Measurements from ENCODE around the gene PROCA1.

PROCA1 gene

GRCh38 chr17:28702752-28703150 lies 8.9 kb downstream of the PROCA1 start:
- H3K9me3 ChIP-seq (ENCODE audit: insufficient read depth, low read depth, low read length) = no peaks in the 10 kb centered on the region
- WGBS (ENCODE audit: extremely low coverage, insufficient coverage, insufficient read length) = no CpG with 5 or more reads among the region's 3 CpGs

GRCh38 chr17:28702026-28702751 lies 9.5 kb downstream of the PROCA1 start:
- no peak overlapping the region for H2BK5ac ChIP-seq (ENCODE audit: low read depth, low read length, poor library complexity)
- no peak overlapping the region for H3K4me2 ChIP-seq (ENCODE audit: low read length)
- no peak for DNase-seq
- peaks cover 71 to 86% of the 10 kb centered on the region in 2 experiments for H3K36me3 ChIP-seq (ENCODE audit: control insufficient read depth in 1 of 2, insufficient read depth in 2 of 2, low read length in 2 of 2)
- H4K12ac ChIP-seq (ENCODE audit: low read depth, low read length) = no peak overlapping the region
- H3K4ac ChIP-seq (ENCODE audit: low read depth, low read length) = no peak overlapping the region
- H3K27ac ChIP-seq (ENCODE audit: low read depth, low read length) = no peak overlapping the region
- H3K79me2 ChIP-seq (ENCODE audit: control insufficient read depth, insufficient read depth, low read length, poor library complexity) = no peaks in the 10 kb centered on the region
- H2AFZ ChIP-seq (ENCODE audit: insufficient read depth, low read length, poor library complexity) = no peak overlapping the region
- no peak overlapping the region for H4K91ac ChIP-seq (ENCODE audit: low read depth, low read length)
- H3K18ac ChIP-seq (ENCODE audit: low read length) = no peak overlapping the region
- no peak overlapping the region for H3K23ac ChIP-seq (ENCODE audit: low read length)
- no peaks in the 10 kb centered on the region for H3K4me1 ChIP-seq (ENCODE audit: control insufficient read depth in 1 of 2, insufficient read depth in 2 of 2, low read length in 2 of 2)
- no peak overlapping the region for H2BK12ac ChIP-seq (ENCODE audit: low read length)
- H4K8ac ChIP-seq (ENCODE audit: low read depth, low read length) = no peak overlapping the region
- no peak overlapping the region for H3K4me3 ChIP-seq (ENCODE audit: low read depth, low read length)
- no peak overlapping the region for H3K9ac ChIP-seq (ENCODE audit: low read length)
- H2AK5ac ChIP-seq (ENCODE audit: low read length) = no peak overlapping the region
- WGBS (ENCODE audit: extremely low coverage, insufficient coverage, insufficient read length) = no CpG with 5 or more reads among the region's 10 CpGs
- no peak overlapping the region for H2BK120ac ChIP-seq (ENCODE audit: insufficient read depth, low read length, poor library complexity)
- H3K9me3 ChIP-seq (ENCODE audit: insufficient read depth, low read depth, low read length) = no peaks in the 10 kb centered on the region
- no peaks in the 10 kb centered on the region for H3K79me1 ChIP-seq (ENCODE audit: low read length)
- no peak overlapping the region for H3K14ac ChIP-seq (ENCODE audit: low read length)
- no peaks in the 10 kb centered on the region for H3K27me3 ChIP-seq (ENCODE audit: insufficient read depth, low read length)

More at GRCh38 chr17:28702752-28703150, 8.9 kb downstream of the PROCA1 start:
- H3K36me3 ChIP-seq (ENCODE audit: control insufficient read depth in 1 of 2, insufficient read depth in 2 of 2, low read length in 2 of 2) = peaks cover 67 to 81% of the 10 kb centered on the region in 2 experiments
- no peak overlapping the region for H3K14ac ChIP-seq (ENCODE audit: low read length)
- H3K4ac ChIP-seq (ENCODE audit: low read depth, low read length) = no peak overlapping the region
- no peak overlapping the region for H3K23ac ChIP-seq (ENCODE audit: low read length)
- no peak for DNase-seq
- no peak overlapping the region for H4K91ac ChIP-seq (ENCODE audit: low read depth, low read length)
- H3K79me2 ChIP-seq (ENCODE audit: control insufficient read depth, insufficient read depth, low read length, poor library complexity) = no peaks in the 10 kb centered on the region
- H2AK5ac ChIP-seq (ENCODE audit: low read length) = no peak overlapping the region
- H3K27me3 ChIP-seq (ENCODE audit: insufficient read depth, low read length) = no peaks in the 10 kb centered on the region
- H3K9ac ChIP-seq (ENCODE audit: low read length) = no peak overlapping the region
- no peak overlapping the region for H3K4me3 ChIP-seq (ENCODE audit: low read depth, low read length)
- H2AFZ ChIP-seq (ENCODE audit: insufficient read depth, low read length, poor library complexity) = no peak overlapping the region
- H2BK120ac ChIP-seq (ENCODE audit: insufficient read depth, low read length, poor library complexity) = no peak overlapping the region
- no peak overlapping the region for H4K12ac ChIP-seq (ENCODE audit: low read depth, low read length)
- no peak overlapping the region for H3K4me2 ChIP-seq (ENCODE audit: low read length)
- no peak overlapping the region for H2BK12ac ChIP-seq (ENCODE audit: low read length)
- no peak overlapping the region for H4K8ac ChIP-seq (ENCODE audit: low read depth, low read length)
- no peaks in the 10 kb centered on the region for H3K4me1 ChIP-seq (ENCODE audit: control insufficient read depth in 1 of 2, insufficient read depth in 2 of 2, low read length in 2 of 2)
- no peaks in the 10 kb centered on the region for H3K79me1 ChIP-seq (ENCODE audit: low read length)
- H2BK5ac ChIP-seq (ENCODE audit: low read depth, low read length, poor library complexity) = no peak overlapping the region
- H3K27ac ChIP-seq (ENCODE audit: low read depth, low read length) = no peak overlapping the region
- no peak overlapping the region for H3K18ac ChIP-seq (ENCODE audit: low read length)

DNA sequence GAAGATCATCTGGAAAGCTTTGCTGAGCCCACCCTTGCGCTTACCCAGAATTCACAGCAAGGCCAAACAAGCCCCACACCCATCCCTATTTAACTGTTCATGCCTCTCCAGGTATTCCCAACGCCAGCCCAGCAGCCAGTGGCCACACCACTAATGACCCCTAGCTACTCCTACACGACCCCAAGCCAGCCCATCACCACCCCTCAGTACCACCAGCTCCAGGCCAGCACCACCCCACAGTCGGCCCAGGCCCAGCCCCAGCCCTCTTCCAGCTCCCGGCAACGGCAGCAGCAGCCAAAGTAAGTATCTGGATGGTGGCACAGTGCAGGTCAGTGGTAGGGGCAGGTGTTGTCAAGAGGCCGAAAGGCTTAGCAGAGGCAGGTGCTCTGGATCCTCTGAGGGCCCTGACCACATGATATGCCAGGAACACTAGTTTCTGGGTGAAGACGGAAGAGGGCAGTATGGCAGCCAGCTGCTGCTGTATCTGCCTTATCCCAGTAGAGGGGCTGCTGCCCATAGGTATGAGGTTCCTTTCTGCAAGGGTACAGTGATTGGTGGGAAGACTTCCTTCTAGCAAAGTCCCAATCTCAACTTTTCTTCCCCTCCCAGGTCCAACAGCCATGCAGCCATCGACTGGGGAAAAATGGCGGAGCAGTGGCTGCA lies 10.7 kb downstream of the PROCA1 start:
- H3K9ac ChIP-seq (ENCODE audit: low read length) = no peak overlapping the region
- no CpG with 5 or more reads among the region's 10 CpGs for WGBS (ENCODE audit: extremely low coverage, insufficient coverage, insufficient read length)

GRCh38 chr17:28700278-28700677 lies 11.4 kb downstream of the PROCA1 start:
- H2AK5ac ChIP-seq (ENCODE audit: low read length) = no peak overlapping the region
- H3K4me2 ChIP-seq (ENCODE audit: low read length) = no peak overlapping the region
- H2BK12ac ChIP-seq (ENCODE audit: low read length) = no peak overlapping the region
- H3K4ac ChIP-seq (ENCODE audit: low read depth, low read length) = no peak overlapping the region
- no peaks in the 10 kb centered on the region for H3K79me1 ChIP-seq (ENCODE audit: low read length)
- H2AFZ ChIP-seq (ENCODE audit: insufficient read depth, low read length, poor library complexity) = no peak overlapping the region
- no peak overlapping the region for H4K12ac ChIP-seq (ENCODE audit: low read depth, low read length)
- no peak overlapping the region for H3K18ac ChIP-seq (ENCODE audit: low read length)
- H3K14ac ChIP-seq (ENCODE audit: low read length) = no peak overlapping the region
- H4K91ac ChIP-seq (ENCODE audit: low read depth, low read length) = no peak overlapping the region
- no peak overlapping the region for H3K27ac ChIP-seq (ENCODE audit: low read depth, low read length)
- H2BK5ac ChIP-seq (ENCODE audit: low read depth, low read length, poor library complexity) = no peak overlapping the region
- H2BK120ac ChIP-seq (ENCODE audit: insufficient read depth, low read length, poor library complexity) = no peak overlapping the region
- no peak overlapping the region for H3K23ac ChIP-seq (ENCODE audit: low read length)
- H3K9ac ChIP-seq (ENCODE audit: low read length) = no peak overlapping the region
- no peak for DNase-seq
- no CpG with 5 or more reads among the region's 8 CpGs for WGBS (ENCODE audit: extremely low coverage, insufficient coverage, insufficient read length)
- no peak overlapping the region for H3K4me3 ChIP-seq (ENCODE audit: low read depth, low read length)
- no peaks in the 10 kb centered on the region for H3K27me3 ChIP-seq (ENCODE audit: insufficient read depth, low read length)
- H3K9me3 ChIP-seq (ENCODE audit: insufficient read depth, low read depth, low read length) = peaks cover 2% of the 10 kb centered on the region
- no peaks in the 10 kb centered on the region for H3K4me1 ChIP-seq (ENCODE audit: control insufficient read depth in 1 of 2, insufficient read depth in 2 of 2, low read length in 2 of 2)
- H4K8ac ChIP-seq (ENCODE audit: low read depth, low read length) = no peak overlapping the region
- peaks cover 84 to 96% of the 10 kb centered on the region in 2 experiments for H3K36me3 ChIP-seq (ENCODE audit: control insufficient read depth in 1 of 2, insufficient read depth in 2 of 2, low read length in 2 of 2)
- no peaks in the 10 kb centered on the region for H3K79me2 ChIP-seq (ENCODE audit: control insufficient read depth, insufficient read depth, low read length, poor library complexity)

More for the DNA sequence above, 10.7 kb downstream of the PROCA1 start:
- Histone ChIP-seq H2AFZ (ENCODE audit: insufficient read depth, low read length, poor library complexity) (no peak overlapping the region), H3K4me3 (ENCODE audit: low read depth, low read length) (no peak overlapping the region), H4K91ac (ENCODE audit: low read depth, low read length) (no peak overlapping the region), H3K4me2 (ENCODE audit: low read length) (no peak overlapping the region), H3K79me2 (ENCODE audit: control insufficient read depth, insufficient read depth, low read length, poor library complexity) (no peaks in the 10 kb centered on the region), H3K18ac (ENCODE audit: low read length) (no peak overlapping the region), H2BK12ac (ENCODE audit: low read length) (no peak overlapping the region), H4K12ac (ENCODE audit: low read depth, low read length) (no peak overlapping the region), H3K36me3 (ENCODE audit: control insufficient read depth in 1 of 2, insufficient read depth in 2 of 2, low read length in 2 of 2) (peaks cover 78 to 93% of the 10 kb centered on the region in 2 experiments), H2BK120ac (ENCODE audit: insufficient read depth, low read length, poor library complexity) (no peak overlapping the region), H3K23ac (ENCODE audit: low read length) (no peak overlapping the region), H3K9me3 (ENCODE audit: insufficient read depth, low read depth, low read length) (peaks cover 2% of the 10 kb centered on the region), H3K27me3 (ENCODE audit: insufficient read depth, low read length) (no peaks in the 10 kb centered on the region), H3K79me1 (ENCODE audit: low read length) (no peaks in the 10 kb centered on the region), H4K8ac (ENCODE audit: low read depth, low read length) (no peak overlapping the region), H3K14ac (ENCODE audit: low read length) (no peak overlapping the region), H3K4ac (ENCODE audit: low read depth, low read length) (no peak overlapping the region), H3K4me1 (ENCODE audit: control insufficient read depth in 1 of 2, insufficient read depth in 2 of 2, low read length in 2 of 2) (no peaks in the 10 kb centered on the region), H2BK5ac (ENCODE audit: low read depth, low read length, poor library complexity) (no peak overlapping the region), H3K27ac (ENCODE audit: low read depth, low read length) (no peak overlapping the region), H2AK5ac (ENCODE audit: low read length) (no peak overlapping the region)
- DNase-seq = no peak

All from trophoblast cell (in vitro differentiated cells and primary cell).